Measurements from ENCODE around the gene ABL1.

The ABL1 gene

GRCh38 chr9:130932255-130933079 is 97.4 kb downstream of the ABL1 start:
- no peak for DNase-seq (ENCODE audit: low spot score)

- no peak for DNase-seq (ENCODE audit: low spot score)
Measured at GRCh38 chr9:130933114-130934046, 98.3 kb downstream of the ABL1 start.

- DNase-seq (ENCODE audit: low spot score), result no peak
Measured at GRCh38 chr9:130934246-130934645, 99.2 kb downstream of the ABL1 start.

- DNase-seq (ENCODE audit: low spot score), result no peak
Measured at GRCh38 chr9:130934702-130935647, 99.9 kb downstream of the ABL1 start.

- DNase-seq (ENCODE audit: low spot score), result no peak
Measured at GRCh38 chr9:130935648-130936271, 100.7 kb downstream of the ABL1 start.

GRCh38 chr9:130936285-130937117 is 101.4 kb downstream of the ABL1 start:
- DNase-seq (ENCODE audit: low spot score), result peak; percentile 81
